HG03060 (cell line): ENCODE measurements around the gene ADARB2.

Experiments
- ATAC-seq: cut with Tn5 transposase; IDR thresholded peaks from one replicate; pipeline ENCODE4 v1.9.1; 2021; ENCODE audit warnings: low read depth, moderate number of reproducible peaks; ENCODE audit not compliant: unreplicated experiment

Gene ADARB2

DNA sequence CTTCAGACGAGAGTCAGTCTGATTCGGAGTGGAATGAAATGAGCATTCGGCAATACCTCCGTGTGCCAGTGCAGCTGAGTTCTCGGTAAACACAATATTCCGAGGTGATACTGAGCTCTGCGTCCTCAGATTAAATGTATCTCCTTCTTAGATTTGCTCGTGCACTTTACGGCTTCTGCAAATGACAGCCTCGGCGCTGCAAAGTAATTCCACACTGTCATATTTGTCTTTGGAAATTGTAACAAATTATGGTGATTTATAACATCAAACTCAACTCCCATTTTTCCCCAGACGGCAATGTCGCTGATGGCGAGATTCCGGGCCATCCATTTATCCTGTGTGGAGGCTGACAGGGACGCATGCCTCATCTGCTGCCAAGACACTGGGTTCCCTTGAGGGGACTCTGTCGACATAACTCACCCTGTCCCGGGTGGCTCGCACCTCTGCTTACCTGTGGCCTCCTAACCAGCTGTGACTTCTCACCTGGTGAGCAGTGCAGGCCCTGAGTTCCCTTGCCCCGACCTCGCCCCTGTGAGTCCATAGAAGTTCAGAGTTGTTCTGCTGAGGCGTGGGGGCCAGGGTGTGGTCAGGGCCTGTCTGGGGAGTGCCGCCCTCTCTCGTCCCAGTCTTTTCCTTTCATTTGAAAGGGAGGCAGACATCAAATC lies 201.9 kb downstream of the ADARB2 start:
- no peak for ATAC-seq

DNA sequence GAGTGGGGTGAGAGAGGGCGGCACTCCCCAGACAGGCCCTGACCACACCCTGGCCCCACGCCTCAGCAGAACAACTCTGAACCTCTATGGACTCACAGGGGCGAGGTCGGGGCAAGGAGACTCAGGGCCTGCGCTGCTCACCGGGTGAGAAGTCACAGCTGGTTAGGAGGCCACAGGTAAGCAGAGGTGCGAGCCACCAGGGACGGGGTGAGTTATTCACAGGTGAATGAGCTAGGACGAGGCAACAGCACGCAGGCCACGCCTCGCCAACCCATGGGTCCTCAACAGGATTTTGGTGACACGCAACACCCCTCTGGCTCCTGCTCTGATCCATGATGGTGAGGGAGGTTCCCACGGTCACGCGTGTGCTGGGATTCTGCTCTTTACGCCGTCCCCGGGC lies 202.5 kb downstream of the ADARB2 start:
- ATAC-seq = no peak

DNA sequence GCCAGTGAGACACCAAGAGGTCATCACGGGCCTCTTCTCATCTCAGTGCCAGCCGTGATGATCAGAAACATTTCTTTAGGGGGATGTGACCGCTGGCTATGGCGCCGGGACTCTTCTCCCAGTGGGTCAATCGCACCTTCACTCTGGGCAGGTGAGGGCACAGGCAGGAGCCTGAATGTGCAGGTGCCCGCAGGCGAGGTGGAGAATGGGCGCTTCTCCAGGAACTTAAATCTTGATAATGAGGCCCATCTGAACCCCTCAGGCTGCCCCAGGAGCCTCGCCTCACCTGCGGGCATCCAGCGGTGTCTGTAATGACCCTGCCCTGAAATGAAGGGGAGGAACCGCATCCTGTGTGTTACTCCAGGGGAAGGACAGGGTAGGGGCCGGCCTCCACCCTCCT lies 204.7 kb downstream of the ADARB2 start:
- ATAC-seq = no peak

DNA sequence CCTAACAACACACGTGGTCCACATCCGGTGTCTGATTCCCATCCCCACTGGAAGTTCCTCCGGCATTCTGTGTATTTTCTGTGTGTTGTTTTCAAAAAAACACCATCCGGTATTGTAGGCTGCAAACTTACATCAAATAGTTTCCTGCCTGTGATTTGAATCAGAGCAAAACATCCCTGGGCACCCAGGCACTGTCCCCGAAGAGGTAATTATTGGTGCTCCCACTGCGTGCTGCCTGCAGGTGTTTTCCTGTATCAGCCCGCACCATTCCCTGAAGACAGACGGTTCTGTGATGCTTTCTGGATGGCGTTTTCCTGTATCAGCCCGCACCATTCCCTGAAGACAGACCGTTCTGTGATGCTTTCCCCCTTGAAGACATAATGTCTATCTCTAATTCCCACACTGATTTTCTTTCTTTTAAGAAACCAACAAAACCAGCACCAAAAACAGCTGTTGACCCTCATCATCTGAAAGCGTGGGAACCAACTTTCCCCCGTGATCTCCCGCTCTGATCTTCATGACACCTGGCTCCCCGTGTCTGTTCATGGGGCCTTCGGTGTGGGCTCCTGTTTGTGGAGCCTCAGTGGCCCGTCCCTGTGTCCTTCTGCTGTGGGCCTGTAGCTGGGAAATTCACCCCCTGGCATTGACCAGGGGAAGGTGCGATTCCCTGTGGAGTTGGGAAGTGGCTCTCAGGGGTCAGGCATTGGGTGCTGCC lies 205.3 kb downstream of the ADARB2 start:
- no peak for ATAC-seq

DNA sequence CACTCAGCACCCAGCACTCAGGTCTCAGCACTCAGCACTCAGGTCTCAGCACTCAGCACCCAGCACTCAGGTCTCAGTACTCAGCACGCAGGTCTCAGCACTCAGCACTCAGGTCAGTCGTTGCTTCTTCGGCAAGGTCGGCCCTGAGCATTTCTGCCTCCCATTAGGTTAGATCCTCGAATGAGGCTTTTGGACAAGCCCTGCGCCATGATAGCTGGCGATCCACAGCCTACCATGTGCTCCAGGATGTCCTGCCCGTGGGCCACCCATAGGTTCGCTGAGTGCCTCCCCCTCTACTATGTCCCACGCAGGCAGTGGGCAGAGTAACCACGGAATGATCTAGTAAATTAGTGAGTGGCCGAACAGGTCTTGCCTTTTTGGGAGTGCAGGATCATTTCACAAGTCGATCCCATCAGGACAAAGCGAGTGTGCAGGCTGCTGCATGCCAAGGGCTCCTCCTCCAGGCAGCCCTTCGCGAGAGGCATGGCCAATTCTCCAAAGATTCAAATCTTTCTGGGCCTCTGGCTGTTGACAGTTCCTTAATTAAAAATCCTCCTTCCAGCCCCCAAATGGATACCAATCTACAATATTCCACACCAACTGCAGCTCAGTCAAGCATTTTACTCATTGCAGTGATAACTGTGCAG lies 206.3 kb downstream of the ADARB2 start:
- no peak for ATAC-seq

DNA sequence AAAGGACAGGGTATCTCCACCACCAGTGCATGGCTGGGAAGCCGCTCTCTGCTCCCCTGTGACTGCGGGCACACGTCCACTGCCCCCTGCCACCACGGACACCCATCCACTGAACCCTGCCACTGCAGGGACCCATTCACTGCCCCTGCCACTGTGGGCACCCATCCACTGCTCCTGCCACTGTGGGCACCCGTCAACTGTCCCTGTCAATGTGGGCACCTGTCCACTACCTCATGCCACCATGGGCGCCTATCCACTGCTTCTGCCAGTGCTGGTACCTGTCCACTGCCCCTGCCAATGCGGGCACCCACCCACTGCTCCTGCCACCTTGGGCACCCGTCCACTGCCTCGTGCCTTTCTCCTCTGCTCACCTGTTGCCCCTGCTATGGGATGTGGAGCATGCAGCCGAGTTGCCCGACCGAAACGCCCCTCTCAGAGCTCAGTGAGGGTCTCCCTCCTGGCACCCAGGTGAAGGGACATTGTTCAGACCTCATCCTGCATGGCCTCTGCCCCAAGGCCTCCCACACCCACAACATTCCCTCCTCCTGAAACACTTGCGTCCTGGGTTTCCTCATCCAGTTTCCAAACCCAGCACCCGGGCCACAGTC lies 207.4 kb downstream of the ADARB2 start:
- no peak for ATAC-seq

DNA sequence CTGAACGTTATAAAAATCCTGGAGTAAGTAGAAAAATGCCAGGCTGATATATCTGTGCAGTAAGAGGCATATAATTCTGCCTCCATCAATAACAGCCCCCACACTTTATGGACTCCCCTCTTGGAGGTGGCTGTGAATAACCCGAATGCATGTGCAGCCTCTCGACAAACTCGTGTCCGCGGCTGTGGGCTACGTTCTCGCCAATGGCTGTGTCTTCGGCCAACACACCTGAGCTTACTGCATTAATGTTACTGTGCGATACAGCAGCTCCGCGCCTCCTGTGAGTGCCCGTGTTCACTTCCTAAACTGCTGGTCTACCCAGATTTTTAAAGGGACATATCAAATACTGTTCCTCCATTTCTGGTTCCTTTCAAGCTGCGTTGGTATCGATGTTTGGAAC lies 209.4 kb downstream of the ADARB2 start:
- ATAC-seq = no peak

DNA sequence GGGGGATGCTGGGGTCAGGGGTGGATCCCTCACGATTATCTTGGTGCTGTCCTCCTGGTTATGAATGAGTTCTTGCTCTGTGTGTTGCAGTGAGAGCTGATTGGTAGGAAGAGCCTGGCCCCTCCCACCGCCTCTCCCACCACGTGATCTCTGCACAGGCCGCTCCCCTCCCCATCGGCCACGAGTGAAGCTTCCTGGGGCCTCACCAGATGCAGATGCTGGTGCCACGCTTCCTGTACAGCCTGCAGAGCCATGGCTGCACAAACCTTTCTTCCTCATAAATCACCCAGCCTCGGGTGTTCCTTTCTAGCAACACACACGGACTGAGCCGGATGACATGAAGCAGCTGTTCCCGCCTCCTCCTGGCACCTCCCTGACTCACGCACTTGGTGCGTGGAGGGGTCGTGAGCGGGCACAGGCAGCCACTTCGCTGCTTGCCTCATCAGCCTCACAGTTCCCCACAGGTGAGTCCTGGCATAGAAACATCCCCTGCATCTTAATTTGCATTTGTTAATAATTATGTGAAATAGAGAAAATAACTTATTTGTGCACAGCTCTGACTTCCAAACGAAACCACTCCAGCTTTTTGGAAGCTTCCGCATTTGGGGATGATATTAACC lies 210.8 kb downstream of the ADARB2 start:
- no peak for ATAC-seq

DNA sequence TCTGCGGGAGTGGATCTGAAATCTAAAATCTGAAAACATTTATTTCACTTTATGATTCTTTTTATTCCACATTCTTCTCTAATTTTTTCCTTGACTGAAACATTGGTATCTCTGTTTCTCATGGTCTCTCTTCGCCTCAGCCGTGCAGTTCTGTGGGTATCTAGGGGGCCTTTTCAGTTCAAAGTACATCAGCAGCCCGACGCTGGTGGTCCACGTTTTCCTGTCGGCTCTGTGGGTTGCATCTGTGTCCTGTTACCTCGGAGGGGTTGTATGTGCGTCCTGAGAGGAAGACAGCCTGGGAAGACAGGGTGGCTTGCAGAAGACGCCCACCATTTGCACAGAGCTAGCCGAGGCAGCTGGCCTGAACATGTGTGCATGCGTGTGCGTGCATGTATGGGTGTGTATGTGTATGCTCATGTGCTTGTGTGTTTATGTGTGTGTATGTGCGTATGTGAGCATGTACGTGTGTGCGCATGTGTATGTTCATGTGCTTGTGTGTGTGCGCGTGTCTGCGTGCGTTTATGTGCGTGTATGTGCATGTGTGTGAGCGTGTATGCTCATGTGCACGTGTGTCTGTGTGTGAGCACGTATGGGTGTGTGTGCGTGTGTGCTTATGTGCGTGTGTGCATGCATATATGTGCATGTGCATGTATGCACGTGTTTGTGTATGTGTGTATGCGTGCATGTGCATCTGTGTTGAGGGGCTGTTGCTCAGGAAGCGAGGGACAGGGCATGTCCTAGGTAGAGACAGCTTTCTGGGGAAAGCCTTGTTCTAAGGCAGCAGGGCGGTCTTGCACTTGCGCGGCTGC lies 211.8 kb downstream of the ADARB2 start:
- ATAC-seq = no peak

DNA sequence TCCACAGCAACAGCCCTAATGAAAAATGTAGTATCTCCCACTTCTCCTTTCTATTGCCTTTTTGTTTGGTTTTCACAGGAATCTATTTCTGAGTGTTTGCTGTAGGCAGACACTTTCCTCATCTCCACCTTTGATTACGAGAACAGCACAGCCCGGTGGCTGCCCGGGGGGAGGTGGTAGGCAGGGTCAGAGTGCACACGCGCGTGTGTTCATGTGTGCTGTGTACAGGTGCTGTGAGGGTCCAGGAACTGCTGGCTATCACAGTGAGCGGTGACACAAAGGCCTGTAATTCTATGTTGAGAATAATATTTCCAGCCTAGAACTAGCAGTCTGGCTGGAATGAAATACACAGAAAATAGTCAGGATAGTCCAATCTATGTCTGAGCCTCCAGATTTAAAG lies 212.8 kb downstream of the ADARB2 start:
- ATAC-seq = no peak

DNA sequence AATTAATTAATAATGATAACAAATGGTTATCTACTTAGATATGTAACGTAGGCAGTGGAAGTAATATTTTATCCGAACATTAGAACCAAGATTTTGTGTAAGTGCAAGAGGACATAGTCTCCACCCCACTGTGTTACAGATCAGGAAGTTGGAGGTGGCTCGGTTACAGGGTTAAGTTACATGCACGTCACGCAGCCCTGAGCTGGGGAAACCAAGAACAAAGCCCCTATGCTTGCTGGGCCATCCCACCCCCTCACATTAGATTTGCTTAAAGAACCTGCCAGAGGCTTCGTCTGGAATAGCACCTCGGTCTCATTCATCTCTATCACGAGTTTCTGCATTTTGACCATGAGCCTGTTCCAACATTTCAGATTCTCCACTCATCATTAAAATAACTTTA lies 214.1 kb downstream of the ADARB2 start:
- ATAC-seq = no peak

DNA sequence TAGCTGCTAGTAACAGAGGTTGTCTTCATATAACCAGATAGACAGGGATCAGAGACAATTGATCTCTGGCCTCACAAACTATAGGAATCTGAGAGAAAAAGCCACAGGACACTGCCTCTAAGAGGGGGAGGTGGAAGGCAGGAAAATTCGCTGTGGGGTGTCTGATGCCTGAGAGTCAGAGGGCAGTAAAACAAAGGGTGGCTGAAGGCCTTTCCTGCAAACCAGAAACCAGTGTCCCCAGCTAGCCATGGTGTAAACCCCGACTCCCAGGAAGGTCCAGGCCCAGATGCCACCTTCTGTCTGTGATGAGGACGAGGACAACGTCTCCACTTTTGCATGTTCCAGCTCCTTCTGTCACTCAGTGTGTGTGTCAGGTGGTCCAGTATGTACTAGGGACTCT lies 215.1 kb downstream of the ADARB2 start:
- ATAC-seq = no peak

DNA sequence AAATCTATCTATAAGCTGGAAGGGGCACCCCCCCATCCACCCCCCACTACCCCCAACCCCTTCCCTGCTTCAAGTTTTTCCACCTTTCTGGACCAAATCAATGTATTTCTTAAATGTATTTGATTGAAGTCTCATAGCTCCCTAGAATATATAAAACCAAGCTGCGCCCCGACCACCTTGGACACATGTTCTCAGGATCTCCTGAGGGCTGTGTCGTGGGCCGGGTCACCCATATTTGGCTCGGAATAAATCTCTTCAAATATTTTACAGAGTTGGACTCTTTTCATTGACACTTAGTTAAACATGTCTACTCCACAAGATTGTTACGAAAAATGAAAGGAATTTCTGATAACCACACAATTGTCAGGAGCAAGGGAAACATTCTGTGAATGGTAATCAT lies 215.6 kb downstream of the ADARB2 start:
- ATAC-seq = no peak

DNA sequence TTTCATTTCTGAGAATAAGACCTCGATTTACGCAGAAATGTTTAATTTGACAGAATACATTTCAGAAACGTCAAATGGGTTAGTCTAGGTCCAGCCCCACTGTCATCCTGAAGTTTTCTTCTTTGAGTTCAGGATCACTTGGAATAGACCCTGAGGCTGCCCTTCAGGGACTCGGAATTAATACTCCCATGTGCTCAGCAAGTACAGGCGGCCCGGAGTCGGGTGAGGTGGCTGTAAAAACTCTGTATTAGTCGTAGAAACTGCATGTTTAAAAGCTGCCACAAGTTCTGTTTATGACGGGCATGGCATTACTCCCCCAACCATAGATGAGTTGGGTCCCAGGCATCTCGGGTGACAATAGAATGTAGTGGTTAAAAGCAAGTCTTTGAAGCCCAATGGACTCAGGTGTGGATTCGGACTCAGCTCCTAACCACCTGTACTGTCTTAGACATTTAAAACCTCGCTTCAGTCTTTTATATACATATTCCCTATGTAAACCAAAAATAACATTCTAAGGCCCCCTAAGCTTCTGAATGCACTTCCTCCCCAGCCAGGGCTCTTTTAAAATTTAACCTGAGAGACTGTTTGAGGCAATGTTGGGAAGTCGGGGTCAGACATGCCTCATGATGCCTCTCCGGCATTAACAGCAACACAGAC lies 216.3 kb downstream of the ADARB2 start:
- ATAC-seq = no peak

DNA sequence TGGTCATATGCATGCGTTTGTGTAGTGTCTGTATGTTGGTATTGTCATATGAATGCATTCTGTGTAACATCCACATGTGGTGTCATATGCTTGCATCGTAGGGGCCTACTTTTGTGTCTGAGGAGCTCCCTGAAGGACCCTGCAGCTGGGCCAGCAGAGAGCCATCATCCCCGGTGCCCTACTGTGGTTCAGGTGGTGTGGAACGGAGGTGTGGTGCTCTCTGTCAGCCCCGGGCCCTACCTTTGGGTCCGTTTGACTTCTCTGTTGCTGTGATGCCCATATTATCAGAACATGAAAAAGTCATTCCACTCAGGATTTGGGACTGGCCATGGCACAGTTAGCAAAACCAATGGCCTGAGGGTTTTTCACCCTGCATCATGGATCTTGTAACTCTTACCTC lies 217.9 kb downstream of the ADARB2 start:
- ATAC-seq = no peak

DNA sequence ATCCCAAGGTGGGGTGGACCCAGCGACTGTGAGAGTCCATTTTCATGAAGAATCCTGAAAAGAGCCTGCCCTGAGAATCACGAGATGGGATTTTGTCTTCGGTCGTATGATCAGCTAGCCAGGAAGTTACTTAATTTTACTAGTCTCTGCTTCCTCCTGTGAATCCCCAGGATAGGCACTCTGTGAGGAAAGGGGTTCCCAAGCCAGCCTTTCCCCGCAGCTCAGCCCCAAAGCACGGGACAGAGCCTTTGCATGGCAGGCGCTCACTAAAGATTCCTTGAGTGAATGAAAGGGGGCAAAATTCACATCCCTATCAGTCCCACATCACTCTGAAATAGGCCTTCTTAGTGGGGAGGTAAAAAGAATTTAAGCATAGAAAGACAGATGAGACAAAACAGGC lies 219.6 kb downstream of the ADARB2 start:
- no peak for ATAC-seq

DNA sequence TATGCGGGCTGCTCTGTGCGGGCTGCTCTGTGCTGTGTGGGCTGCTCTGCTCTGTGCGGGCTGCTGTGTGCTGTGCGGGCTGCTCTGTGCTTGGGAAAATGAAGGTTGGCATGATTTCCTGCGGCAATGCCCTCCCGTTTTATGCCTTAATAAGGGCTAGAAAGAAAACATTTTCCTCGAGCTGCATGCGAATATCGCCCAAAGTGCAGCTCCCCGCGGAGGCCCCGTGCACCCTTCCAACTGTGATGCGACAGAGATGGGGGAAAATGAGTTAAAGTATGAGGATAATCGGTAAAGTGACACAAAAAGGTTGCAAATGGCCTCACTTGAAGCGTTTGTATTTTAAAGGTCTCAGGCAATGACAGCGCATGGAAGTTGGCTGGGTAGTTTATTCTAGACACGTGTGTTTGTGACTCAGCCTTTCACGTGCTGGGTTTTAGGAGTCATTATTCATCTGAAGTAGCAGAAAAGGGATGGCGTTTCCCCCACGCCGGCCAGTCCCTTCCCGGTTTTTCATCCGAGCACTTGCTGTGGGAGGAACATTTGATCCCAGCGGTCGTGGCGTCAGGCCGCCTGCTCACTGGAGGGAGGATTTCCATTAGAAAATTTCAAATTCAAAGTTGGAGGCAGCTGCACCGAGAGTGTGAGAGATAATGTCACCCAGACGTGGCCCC lies 220.7 kb downstream of the ADARB2 start:
- no peak for ATAC-seq

DNA sequence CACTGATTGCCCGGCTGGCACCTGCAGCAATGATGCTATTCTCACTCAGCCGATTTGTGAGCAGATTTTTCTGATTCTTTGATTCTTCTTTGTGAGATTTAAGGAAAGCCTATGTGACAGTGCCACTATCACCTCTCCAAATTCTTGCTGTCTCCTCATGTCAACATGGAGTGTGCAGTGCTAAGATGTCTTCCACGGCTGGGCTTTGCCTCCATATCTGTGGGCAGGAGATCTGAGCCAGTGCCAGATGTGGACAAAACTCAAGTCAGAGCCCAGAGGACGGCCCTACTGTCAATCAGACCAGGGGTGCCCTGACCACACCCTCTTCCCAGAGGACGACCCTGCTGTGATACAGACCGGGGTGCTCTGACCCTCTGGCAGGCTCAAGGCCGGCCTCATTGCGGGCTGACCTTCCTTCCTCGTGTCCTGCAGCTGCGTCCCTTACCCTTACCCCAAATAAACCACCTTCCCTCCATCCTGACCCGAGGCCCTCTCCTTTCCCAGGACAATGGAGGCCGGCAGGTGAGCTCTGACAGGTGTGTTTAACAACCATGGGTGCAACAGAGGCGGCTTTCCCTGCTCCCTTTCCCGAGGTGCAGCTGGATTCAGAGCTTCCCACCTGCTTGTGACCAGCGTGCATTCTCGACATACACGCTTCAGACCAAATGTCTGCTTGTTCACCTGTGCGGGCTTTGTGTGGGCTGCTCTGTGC lies 221.4 kb downstream of the ADARB2 start:
- no peak for ATAC-seq
